GM11168 (cell line): ENCODE data around the gene PSMD8.
"Not testable (repeated sequence)": the region's sequence is repeated elsewhere in the genome, so short reads cannot be mapped to it uniquely, and the experiment has no call there.

Experiments used
- in situ Hi-C: fragments of 300-500 bp; cut with MboI; formaldehyde crosslinking; loops from one replicate; pipeline ENCODE4 v1.12.0; 2022; ENCODE audit warnings: low sequenced_read_pairs; ENCODE audit not compliant: unreplicated experiment

The PSMD8 gene

DNA sequence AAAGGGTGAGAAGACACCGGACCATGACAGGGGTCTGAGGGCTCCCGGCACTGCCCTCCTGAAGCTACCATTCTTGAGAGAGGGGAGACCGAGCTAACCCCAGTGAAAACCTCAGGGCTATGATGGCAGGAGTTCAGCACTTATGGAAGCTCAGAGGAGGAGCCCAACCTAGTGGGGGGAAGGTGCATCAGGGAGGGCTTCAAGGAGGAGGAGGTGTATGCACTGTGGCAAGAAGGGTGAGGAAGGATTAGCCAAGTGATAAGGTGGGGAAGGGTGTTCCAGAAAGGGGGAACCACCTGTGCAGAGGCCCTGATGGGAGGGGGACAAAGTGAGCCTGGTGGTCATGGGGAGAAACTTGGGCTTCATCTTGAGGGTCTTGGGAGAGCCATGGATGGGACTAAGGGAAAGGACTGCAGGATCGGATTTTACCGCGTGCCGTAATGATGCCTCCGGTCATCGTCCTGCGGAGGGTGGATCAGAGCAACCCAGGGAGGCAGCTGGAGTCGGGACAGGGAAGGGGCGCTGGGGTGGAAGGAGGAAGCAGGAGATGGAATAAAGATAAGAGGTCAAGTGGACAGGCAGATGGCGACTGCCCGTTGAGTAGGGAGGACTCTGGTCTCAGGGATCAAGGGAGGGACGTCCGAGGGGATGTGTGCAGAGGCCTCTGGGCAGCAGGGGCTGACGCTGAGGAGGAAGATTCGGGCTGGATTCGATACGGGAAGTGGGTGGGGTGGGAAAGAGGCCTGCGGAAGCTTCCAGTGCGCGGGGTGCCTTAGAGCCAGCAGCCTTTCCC, 13.3 kb upstream of the PSMD8 start:
- in situ Hi-C loops: no loop called here

DNA sequence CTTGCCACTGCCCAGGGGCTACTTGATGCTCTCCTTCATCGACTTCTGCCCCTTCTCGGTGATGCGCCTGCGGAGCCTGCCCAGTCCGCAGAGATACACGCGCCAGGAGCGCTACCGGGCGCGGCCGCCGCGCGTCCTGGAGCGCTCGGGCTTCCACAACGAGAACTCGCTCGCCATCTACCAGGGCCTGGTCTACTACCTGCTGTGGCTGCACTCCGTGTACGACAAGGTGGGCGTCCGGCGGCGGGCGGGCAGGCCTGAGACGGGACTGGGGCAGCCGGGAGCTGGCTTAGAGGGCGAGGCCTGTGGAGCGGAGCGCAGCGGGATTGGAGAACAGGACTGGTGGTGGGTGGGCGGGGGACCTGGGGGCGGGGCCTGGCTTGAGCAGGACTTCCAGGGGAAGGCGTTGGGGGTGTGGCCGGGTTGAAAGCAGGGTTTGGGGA, 12.7 kb upstream of the PSMD8 start:
- in situ Hi-C loops: no loop called here

DNA sequence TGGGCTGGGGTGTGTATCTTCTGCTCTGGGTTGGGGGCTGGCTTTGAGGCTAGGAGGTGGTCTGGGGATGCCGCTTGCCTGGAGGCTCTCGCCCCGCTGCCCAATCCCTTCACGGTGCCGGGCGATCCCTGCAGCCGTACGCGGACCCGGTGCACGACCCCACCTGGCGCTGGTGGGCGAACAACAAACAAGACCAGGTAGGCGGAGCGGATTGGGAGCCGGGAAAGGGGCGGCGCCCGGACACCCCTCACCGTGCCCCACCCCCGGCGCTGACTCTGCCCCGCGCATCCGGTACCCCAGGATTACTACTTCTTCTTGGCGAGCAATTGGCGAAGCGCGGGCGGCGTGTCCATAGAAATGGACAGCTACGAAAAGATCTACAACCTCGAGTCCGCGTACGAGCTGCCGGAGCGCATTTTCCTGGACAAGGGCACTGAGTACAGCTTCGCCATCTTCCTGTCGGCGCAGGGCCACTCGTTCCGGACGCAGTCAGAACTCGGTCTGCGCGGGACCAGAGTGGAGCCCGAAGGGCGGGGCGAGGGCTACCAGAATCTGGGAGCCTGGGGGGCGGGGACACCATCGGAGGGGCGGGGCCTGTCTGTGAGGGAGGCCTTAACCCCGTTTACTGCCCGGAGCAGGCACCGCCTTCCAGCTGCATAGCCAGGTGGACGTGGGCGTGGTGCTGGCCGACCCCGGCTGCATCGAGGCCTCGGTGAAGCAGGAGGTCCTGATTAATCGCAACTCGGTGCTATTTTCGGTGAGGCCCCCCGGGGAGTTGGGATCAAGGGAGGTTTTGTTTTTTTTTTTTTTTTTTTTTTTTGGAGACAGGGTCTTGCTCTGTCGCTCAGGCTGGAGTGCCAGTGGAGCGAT, 12.1 kb upstream of the PSMD8 start:
- in situ Hi-C loops: no loop called here

DNA sequence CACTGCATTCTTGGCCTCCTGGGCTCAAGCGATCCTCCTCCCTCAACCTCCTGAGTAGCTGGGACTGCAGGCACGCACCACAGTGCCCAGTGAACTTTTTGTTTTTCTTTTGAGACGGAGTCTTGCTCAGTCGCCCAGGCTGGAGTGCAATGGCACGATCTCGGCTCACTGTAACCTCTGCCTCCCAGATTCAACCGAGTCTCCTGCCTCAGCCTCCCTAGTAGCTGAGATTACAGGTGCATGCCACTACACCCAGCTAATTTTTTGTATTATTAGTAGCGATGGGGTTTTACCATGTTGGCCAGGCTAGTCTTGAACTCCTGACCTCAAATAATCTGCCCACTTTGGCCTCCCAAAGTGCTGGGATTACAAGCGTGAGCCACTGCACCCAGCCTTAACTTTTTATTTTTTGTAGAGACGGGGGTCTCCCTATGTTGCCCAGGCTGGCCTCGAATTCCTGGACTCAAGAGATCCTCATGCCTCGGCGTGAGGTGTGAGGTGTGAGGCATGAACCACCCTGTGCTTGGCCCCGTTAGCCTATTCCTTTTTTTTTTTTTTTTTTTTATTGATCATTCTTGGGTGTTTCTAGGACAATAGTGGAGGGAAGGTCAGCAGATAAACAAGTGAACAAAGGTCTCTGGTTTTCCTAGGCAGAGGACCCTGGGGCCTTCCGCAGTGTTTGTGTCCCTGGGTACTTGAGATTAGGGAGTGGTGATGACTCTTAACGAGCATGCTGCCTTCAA, 11.3 kb upstream of the PSMD8 start:
- in situ Hi-C loops: not testable (repeated sequence)

DNA sequence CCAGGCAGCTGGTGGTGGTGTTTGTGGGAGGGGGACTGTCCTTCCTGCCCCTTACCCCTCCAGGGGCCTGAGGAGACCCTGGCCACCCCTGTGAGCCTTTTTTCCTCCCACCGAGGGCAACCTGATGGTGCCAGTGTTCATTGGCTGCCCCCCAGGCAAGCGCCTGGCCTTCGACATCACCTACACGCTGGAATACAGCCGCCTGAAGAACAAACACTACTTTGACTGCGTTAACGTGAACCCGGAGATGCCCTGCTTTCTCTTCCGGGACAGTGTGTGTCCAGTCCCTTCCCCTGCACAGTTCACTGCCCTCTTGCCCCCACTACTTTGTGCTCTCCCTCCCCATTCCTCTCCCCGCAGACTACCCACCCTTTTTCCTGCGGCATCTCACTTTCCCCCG, 7.3 kb upstream of the PSMD8 start:
- in situ Hi-C loops: no loop called here

DNA sequence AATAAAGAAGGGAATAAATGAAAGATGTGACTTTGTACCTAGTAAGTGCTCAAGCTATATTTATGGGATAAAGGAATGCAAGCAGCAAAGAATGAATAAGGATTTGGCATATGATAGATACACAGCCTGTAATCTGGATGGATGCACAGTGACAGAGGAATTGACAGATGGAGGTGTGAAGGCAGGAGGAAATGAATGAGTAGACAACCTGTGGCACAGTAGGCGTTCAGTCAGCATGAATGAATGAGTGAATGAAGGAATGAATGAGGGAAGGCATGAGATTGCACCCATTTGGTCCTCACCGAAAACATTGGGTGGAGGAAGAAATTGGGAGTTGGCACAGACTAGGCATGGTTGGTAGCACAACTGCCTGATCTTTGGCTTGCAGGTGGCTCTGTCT, 4.8 kb upstream of the PSMD8 start:
- in situ Hi-C loops: no loop called here

DNA sequence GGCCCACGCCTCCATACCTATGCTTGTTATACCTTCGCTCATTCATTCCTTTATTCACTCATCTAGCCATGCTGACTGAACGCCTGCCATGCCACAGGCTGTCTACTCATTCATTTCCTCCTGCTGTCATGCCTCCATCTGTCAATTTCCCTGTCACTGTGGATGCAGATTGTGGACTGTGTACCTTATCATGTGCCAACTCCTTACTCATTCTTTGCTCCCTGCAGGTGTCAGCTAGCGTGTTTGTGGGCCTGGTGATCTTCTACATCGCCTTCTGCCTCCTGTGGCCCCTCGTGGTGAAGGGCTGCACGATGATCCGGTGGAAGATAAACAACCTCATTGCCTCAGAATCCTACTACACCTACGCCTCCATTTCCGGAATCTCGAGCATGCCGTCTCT, 4.1 kb upstream of the PSMD8 start:
- in situ Hi-C loops: no loop called here

DNA sequence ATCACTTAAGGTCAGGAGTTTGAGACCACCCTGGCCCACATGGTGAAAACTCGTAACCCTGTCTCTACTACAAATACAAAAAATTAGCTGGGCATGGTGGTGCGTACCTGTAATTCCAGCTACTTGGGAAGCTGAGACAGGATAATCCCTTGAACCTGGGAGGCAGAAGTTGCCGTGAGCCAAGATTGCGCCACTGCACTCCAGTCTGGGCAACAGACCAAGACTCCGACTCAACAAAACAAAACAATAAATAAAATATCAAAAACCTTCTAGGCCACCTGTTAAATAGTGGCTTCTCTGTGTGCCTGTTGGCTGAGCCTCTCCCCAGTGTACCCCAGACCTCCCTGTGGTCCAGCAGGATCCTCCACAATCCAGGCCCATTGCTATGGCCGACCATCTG, 3.3 kb upstream of the PSMD8 start:
- in situ Hi-C loops: no loop called here

DNA sequence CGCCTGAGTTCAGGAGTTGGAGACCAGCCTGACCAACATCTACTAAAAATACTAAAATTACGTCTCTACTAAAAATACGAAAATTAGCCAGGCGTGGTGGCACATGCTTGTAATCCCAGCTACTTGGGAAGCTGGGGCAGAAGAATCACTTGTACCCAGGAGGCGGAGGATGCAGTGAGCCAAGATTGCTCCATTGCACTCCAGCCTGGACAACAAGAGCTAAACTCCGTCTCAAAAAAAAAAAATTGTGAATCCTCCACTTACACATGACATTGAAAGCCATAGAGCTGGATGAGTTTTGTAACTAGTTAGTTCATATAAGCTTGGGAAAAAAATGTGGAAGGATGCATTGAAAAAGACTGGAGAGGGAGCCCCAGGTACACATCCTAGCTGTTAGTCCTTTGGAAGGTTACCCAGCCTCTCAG, 452 bp upstream of the PSMD8 start:
- in situ Hi-C loops: no loop called here

DNA sequence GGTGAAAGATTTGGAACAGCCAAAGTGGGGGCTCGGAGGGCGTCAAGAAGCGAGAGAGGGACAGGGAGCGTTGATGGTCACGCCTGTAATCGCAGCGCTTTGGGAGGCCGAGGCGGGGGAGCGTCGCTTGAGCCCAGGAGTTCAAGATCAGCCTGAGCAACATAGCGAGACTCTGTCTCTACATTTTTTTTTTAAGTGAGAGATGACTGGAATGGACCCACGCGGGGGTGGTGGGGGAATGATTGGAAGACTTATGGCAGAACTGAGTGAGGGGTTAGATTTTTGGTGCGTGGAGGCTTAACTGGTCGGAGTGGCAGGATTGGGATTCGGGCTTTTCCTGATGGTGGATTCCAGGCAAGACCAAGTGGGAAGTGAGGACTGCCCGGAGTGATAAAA, 725 bp downstream of the PSMD8 start:
- in situ Hi-C loops: no loop called here

DNA sequence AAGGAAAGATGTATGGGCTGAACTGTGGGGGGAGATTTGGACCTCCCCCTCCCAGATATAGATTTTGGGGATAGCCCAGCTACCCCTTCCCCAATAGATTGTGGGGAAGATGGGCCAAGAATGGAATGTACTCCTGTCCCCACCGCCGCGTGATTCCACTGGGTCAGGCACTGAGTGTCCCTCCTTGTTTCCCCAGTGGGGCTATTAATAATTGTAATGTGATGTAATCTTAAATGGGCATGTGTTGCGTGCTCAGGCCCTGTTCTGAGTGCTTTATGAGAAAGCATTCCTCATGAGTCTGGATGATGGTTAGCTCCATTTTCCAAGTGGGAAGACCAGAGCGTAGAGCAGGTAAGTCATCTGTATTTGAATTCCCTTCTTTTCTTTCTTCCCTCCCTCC, 1.4 kb downstream of the PSMD8 start:
- in situ Hi-C loops: no loop called here

DNA sequence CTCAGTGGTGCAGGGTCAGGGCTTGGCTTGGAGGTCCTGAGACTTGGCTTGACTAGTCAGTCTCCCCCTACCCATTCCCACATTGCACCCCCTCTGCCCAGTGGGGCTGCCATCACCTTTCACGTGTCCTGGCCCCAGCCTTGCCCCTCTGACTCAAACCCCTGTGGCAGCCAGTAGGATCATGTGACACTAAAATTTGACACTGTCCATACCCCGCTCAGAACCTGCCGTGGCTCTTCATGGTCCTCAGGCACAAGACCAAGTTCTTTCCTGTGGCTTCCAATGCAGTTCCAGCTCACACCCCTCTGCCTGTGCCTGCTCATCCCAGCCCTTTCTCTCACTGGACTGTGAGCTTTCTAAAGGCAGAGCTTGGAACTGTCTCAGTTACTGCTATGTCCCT, 2.2 kb downstream of the PSMD8 start:
- in situ Hi-C loops: no loop called here

DNA sequence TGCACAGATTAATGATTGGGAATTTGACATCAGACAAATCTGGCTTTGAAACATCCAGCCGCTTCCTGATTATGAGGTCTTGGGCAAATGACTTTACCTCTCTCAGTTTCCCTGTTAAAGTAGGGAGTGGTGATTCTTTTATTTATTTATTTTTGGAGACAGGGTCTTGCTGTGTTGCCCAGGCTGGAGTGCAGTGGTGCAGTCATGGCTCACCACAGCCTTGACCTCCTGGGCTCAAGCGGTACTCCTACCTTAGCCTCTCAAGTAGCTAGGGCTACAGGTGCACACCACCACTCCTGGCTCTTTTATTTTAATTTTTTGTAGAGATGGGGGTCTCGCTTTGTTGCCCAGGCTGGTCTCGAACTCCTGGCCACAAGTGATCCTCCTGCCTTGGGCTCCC, 2.7 kb downstream of the PSMD8 start:
- in situ Hi-C loops: no loop called here

DNA sequence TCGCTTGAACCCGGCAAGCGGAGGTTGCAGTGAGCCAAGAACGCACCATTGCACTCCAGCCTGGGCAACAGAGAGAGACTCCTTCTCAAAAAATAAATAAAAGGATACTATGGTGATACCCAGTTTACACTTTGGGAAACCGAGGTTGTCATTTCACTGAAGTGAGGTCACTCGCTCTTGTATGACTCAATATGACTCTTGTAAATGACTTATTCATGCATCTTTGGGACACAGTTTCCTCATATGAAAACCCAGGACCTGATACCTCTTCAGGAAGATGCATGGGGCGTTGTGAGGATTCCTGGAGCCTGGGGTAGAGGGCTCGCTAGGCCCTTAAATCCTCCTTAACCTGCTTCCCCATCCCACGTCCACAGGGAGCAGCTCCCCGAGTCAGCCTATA, 4.5 kb downstream of the PSMD8 start:
- in situ Hi-C loops: no loop called here

DNA sequence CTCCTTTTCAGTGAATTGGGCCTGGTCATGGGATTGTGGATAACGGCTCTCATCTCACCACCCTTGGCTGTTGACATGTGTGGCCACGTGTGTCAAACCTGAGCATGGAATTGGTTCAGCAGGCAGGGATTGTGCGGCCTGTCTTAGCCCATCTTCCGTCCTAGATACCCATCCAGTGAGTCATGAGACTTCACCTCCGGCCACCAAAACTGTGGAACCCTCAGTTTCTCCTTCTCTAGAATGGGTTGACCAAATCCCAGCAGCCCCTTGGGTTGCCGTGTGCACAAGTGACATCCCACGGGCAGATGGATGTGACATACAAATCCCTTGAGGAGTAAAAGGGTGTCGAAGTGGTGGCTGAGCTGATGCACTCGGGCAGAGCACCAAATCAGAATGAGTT, 6.8 kb downstream of the PSMD8 start:
- in situ Hi-C loops: no loop called here

DNA sequence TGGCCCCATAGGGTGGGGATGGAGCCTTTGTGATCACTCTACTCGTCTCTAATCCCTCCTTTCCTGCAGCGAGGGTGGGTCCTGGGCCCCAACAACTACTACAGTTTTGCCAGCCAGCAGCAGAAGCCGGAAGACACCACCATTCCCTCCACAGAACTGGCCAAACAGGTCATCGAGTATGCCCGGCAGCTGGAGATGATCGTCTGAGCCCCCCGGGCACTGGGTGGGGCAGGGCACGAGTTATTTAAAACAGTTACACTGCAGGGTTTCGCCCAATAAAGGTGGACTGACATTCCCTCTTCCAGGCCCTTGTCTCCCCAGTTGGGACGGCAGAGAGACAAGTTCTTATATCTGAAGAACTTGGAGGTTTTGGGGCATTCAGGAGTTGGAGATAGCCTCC, 8.8 kb downstream of the PSMD8 start:
- in situ Hi-C loops: no loop called here

DNA sequence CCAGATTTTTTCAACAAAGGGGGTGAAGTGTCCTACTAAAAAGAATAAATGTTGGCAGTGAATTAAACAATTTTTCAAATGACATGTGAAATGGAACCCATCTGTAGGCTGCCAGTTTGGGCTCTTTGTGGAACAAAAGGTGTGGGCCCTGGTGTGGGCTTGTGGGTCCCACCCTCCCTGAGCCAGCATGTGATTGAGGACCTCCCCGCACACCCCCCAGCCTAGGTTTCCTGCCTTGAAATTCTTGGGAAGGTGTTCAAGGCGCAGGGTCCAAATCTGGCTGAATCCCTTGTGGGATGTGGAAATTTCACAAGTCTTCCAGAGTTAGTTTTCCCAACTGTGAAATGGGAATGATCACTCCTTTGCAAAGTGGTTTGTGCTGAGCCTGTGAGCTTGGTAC, 9.4 kb downstream of the PSMD8 start:
- in situ Hi-C loops: no loop called here

DNA sequence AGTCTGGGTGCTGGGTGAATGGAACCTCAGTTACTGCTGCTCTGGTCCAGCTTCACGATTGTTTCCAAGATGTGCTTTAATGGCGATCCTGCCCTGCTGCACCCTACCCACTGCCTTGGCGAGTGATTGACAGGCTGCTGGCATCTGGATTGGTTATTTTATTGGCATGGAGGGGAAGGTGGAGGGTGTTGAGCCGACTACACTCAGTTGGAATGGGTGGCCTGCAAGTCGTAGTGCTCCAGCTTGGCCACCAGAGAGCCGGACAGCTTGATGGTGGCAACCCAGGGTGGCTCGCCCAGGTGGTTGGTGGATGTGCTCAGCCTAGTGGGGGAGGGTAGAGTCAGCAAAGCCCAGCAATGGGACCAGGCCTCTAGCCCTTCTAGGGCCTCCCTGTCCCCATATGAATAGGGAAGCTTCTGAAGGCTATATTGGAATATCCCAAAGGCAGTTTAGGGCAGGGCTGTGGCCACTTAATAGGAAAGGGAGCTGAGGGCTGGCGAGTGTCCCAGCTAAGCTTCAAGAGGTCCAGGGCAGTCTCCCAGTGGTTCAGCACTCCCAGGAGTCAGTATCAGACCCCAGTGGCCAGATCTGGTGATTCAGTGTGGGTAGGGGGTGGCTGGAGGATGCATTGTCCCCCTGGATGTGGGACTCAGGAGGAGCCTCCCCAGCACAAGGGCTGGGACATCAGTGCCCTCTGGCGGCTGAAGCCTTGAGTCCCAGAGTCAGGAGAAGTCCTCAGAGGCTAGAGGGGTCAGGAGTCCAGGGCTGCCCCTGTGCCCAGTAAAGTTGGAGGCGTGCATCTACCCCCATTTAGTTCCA, 10.0 kb downstream of the PSMD8 start:
- in situ Hi-C loops: no loop called here

DNA sequence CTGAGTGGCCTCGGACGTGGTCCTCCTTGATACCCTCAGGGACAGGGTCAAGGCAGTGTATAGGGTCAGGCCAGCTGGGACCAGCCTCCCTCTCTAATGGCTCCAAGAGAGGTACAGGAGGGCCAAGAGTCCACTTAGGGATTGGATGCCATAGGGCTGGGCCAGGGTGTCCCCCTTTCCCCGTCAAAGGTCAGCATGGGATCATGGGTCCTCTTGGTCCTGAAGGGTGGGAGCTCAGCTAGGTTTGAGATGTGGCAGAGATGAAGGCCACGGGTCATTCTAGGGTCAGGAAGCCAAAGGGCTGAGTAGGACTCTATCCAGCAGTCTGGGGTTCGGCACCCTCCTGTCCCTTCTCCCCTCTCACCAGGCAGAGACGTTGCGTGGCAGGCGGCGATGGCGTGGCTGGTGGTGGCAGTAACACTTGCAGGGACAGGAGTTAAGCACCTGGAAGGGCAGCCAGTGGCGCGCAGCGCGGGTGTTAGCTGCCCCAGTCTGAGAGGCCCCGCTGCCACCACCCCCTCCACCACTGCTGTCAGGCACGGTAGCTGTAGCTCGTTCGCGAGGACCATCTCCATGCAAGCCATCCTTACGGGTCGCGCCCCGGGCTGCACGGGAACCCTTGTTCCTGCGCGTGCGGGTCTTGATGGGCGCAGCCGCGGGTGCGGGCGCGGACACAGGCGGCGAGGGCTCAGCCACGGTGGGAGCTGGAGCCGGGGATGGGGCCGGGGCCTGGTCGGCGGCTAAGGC, 10.9 kb downstream of the PSMD8 start:
- in situ Hi-C loops: no loop called here
